Stomach smooth muscle (tissue), 2 donors: ENCODE results near the gene ABCC4.

ENCODE experiments used
- H3K27ac ChIP-seq: one replicate; pipeline ENCODE4 v1.7.0; 2013; ENCODE audit warnings: mild to moderate bottlenecking, low read length, inconsistent platforms
- H3K27me3 ChIP-seq, 2 donors: one replicate each; pipeline ENCODE4 v1.7.0; 2013; ENCODE audit warnings: low read length in 2 of 2; ENCODE audit not compliant: insufficient read depth in 2 of 2, control insufficient read depth in 1 of 2
- H3K36me3 ChIP-seq, 2 donors: one replicate each; pipeline ENCODE4 v1.7.0; 2013; ENCODE audit warnings: low read length in 2 of 2; ENCODE audit not compliant: control insufficient read depth in 2 of 2, insufficient read depth in 2 of 2
- H3K4me1 ChIP-seq: one replicate; pipeline ENCODE4 v1.7.0; 2013; ENCODE audit warnings: low read length; ENCODE audit not compliant: control insufficient read depth, insufficient read depth
- H3K4me3 ChIP-seq, 2 donors: one replicate each; pipeline ENCODE4 v1.7.0; 2013; ENCODE audit warnings: low read length in 2 of 2
- H3K9ac ChIP-seq, 2 donors: one replicate each; pipeline ENCODE4 v1.7.0; 2013; ENCODE audit warnings: low read length in 2 of 2, mild to moderate bottlenecking in 1 of 2
- H3K9me3 ChIP-seq, 2 donors: one replicate each; pipeline ENCODE4 v1.7.0; 2013; ENCODE audit warnings: low read length in 2 of 2; ENCODE audit not compliant: control insufficient read depth in 2 of 2
- donor health status: healthy.
- donor health status: Pancreatic carcinoma.

The ABCC4 gene

GRCh38 chr13:95156208-95156607, 145.0 kb downstream of the ABCC4 start:
- H3K9ac ChIP-seq: no peak overlapping the region
- no peak overlapping the region for H3K27ac ChIP-seq
- H3K27me3 ChIP-seq: no peaks in the 10 kb centered on the region
- H3K4me3 ChIP-seq: no peak overlapping the region
- no peaks in the 10 kb centered on the region for H3K9me3 ChIP-seq
- H3K4me1 ChIP-seq: no peaks in the 10 kb centered on the region
- peaks cover 0 to 6% of the 10 kb centered on the region in 2 donors for H3K36me3 ChIP-seq

- Histone ChIP-seq H3K9me3 (no peaks in the 10 kb centered on the region), H3K36me3 (peaks cover 0 to 5% of the 10 kb centered on the region in 2 donors), H3K27me3 (no peaks in the 10 kb centered on the region), H3K4me1 (no peaks in the 10 kb centered on the region), H3K9ac (no peak overlapping the region), H3K4me3 (no peak overlapping the region), H3K27ac (no peak overlapping the region)
Observed at GRCh38 chr13:95155504-95155903, 145.7 kb downstream of the ABCC4 start.

GRCh38 chr13:95155093-95155492, 146.2 kb downstream of the ABCC4 start:
- H3K9ac ChIP-seq: no peak overlapping the region

GRCh38 chr13:95154413-95154886, 146.8 kb downstream of the ABCC4 start:
- Histone ChIP-seq H3K9me3 (no peaks in the 10 kb centered on the region), H3K27ac (no peak overlapping the region), H3K4me3 (no peak overlapping the region)

More at GRCh38 chr13:95155093-95155492, 146.2 kb downstream of the ABCC4 start:
- Histone ChIP-seq H3K4me1 (no peaks in the 10 kb centered on the region), H3K4me3 (no peak overlapping the region), H3K36me3 (peaks cover 0 to under 1% of the 10 kb centered on the region in 2 donors), H3K27me3 (no peaks in the 10 kb centered on the region), H3K27ac (no peak overlapping the region), H3K9me3 (no peaks in the 10 kb centered on the region)

GRCh38 chr13:95153647-95154412, 147.4 kb downstream of the ABCC4 start:
- no peak overlapping the region for H3K9ac ChIP-seq
- H3K4me3 ChIP-seq: no peak overlapping the region
- no peaks in the 10 kb centered on the region for H3K4me1 ChIP-seq
- no peaks in the 10 kb centered on the region for H3K27me3 ChIP-seq
- H3K27ac ChIP-seq: no peak overlapping the region
- no peaks in the 10 kb centered on the region for H3K9me3 ChIP-seq
- no peaks in the 10 kb centered on the region for H3K36me3 ChIP-seq

More at GRCh38 chr13:95154413-95154886, 146.8 kb downstream of the ABCC4 start:
- Histone ChIP-seq H3K4me1 (no peaks in the 10 kb centered on the region), H3K9ac (no peak overlapping the region), H3K36me3 (no peaks in the 10 kb centered on the region), H3K27me3 (no peaks in the 10 kb centered on the region)

- H3K4me3 ChIP-seq: no peak overlapping the region
- H3K9me3 ChIP-seq: no peaks in the 10 kb centered on the region
- no peaks in the 10 kb centered on the region for H3K36me3 ChIP-seq
- H3K27me3 ChIP-seq: no peaks in the 10 kb centered on the region
- no peak overlapping the region for H3K27ac ChIP-seq
- H3K4me1 ChIP-seq: no peaks in the 10 kb centered on the region
- H3K9ac ChIP-seq: no peak overlapping the region
Observed at GRCh38 chr13:95151942-95152587, 149.2 kb downstream of the ABCC4 start.

- H3K4me1 ChIP-seq: no peaks in the 10 kb centered on the region
- no peak overlapping the region for H3K4me3 ChIP-seq
- no peak overlapping the region for H3K9ac ChIP-seq
- no peaks in the 10 kb centered on the region for H3K36me3 ChIP-seq
- peaks cover 0 to 3% of the 10 kb centered on the region in 2 donors for H3K9me3 ChIP-seq
- no peaks in the 10 kb centered on the region for H3K27me3 ChIP-seq
- H3K27ac ChIP-seq: no peak overlapping the region
Observed at GRCh38 chr13:95150555-95150954, 150.7 kb downstream of the ABCC4 start.

GRCh38 chr13:95146486-95146885, 154.8 kb downstream of the ABCC4 start:
- Histone ChIP-seq H3K9ac (no peak overlapping the region), H3K27me3 (no peaks in the 10 kb centered on the region)

GRCh38 chr13:95145587-95145986, 155.7 kb downstream of the ABCC4 start:
- peaks cover 0 to 4% of the 10 kb centered on the region in 2 donors for H3K9me3 ChIP-seq
- H3K4me1 ChIP-seq: no peaks in the 10 kb centered on the region
- H3K9ac ChIP-seq: no peak overlapping the region
- no peak overlapping the region for H3K4me3 ChIP-seq
- no peaks in the 10 kb centered on the region for H3K27me3 ChIP-seq
- no peak overlapping the region for H3K27ac ChIP-seq
- H3K36me3 ChIP-seq: no peaks in the 10 kb centered on the region

More at GRCh38 chr13:95146486-95146885, 154.8 kb downstream of the ABCC4 start:
- Histone ChIP-seq H3K4me1 (no peaks in the 10 kb centered on the region), H3K27ac (no peak overlapping the region), H3K36me3 (no peaks in the 10 kb centered on the region), H3K4me3 (no peak overlapping the region), H3K9me3 (peaks cover 0 to 4% of the 10 kb centered on the region in 2 donors)

- Histone ChIP-seq H3K4me3 (no peak overlapping the region), H3K9ac (no peak overlapping the region), H3K4me1 (no peaks in the 10 kb centered on the region), H3K27ac (no peak overlapping the region), H3K36me3 (peaks cover 0 to 3% of the 10 kb centered on the region in 2 donors), H3K27me3 (no peaks in the 10 kb centered on the region), H3K9me3 (peaks cover 0 to under 1% of the 10 kb centered on the region in 2 donors)
Observed at GRCh38 chr13:95140502-95140901, 160.7 kb downstream of the ABCC4 start.
